HCT116 (cell line): Measurements from ENCODE around the gene GPANK1. TPM values are rescaled to one million over a fixed set of nuclear protein-coding genes. Genes with fewer than 3 reads are reported as not detected.

Experiments used
- ATAC-seq: fragments of 200-7000 bp; cut with Tn5 transposase; 2 replicates; pipeline ENCODE4 v1.9.1; 2020; ENCODE audit warnings: mild to moderate bottlenecking, moderate library complexity
- BruUV-seq: library from RNA; stranded (reverse); fragments of 400-500 nt; replicated peaks from 2 replicates; lab custom pipeline; 2021; lab: Mats Ljungman, UMichigan
- CTCF ChIA-PET: fragments of 300-600 bp; sonication (Branson Sonifier 250); formaldehyde crosslinking; loops from one replicate; lab custom pipeline; 2021; ENCODE audit warnings: antibody characterized with exemption; lab: Charles Lee
- POLR2A ChIA-PET: fragments of 300-600, 350-600 bp; sonication (Branson Sonifier 250); formaldehyde crosslinking; loops from one replicate; lab custom pipeline; 2021; ENCODE audit warnings: antibody characterized with exemption; lab: Charles Lee
- RAD21 ChIA-PET, 2 experiments: fragments of 300-600 bp; sonication (Branson Sonifier 250); formaldehyde crosslinking; loops; one replicate each; lab custom pipeline; 2023; ENCODE audit warnings: low total read pairs in 2 of 2; ENCODE audit not compliant: uncharacterized antibody in 2 of 2, unreplicated experiment in 2 of 2, low non-redundant PET in 1 of 2; lab: Charles Lee
- DNase-seq: peaks from one replicate; pipeline ENCODE4 v3.0.0-alpha.2; 2010; ENCODE audit warnings: low read depth, low spot score
- H2AFZ ChIP-seq: fragments of 200-600 bp; shearing (Covaris generic), sonication (generic); 2 replicates; pipeline ENCODE4 v1.6.1; 2017; ENCODE audit warnings: low read depth, mixed run types, mixed read lengths, antibody characterized with exemption, low read length; ENCODE audit not compliant: poor library complexity, severe bottlenecking
- H3K27ac ChIP-seq: 2 replicates; pipeline ENCODE4 v1.5.1; 2012; ENCODE audit warnings: low read depth, low read length
- H3K27me3 ChIP-seq: fragments of 200-600 bp; sonication (generic); 2 replicates; pipeline ENCODE4 v1.6.1; 2016; ENCODE audit warnings: mixed run types, low read length, mixed read lengths; ENCODE audit not compliant: insufficient read depth
- H3K36me3 ChIP-seq, 2 experiments: fragments of 200-500 bp in 1 of 2; fragments of 200-600 bp in 1 of 2; sonication (Bioruptor generic) in 1 of 2; sonication (generic) in 1 of 2; 2 replicates each; pipeline versions ENCODE4 v1.5.1 to v1.6.1; 2014 to 2016; ENCODE audit warnings: low read length in 2 of 2, inconsistent platforms in 1 of 2, mixed read lengths in 1 of 2, mixed run types in 1 of 2; ENCODE audit not compliant: insufficient read depth in 2 of 2, control insufficient read depth in 1 of 2
- H3K4me1 ChIP-seq, 2 experiments: fragments of 200-600 bp in 1 of 2; sonication (generic) in 1 of 2; 2 replicates each; pipeline versions ENCODE4 v1.5.1 to v1.6.1; 2012 to 2017; ENCODE audit warnings: low read length in 2 of 2, inconsistent platforms in 1 of 2, mild to moderate bottlenecking in 1 of 2, mixed read lengths in 1 of 2, mixed run types in 1 of 2, moderate library complexity in 1 of 2; ENCODE audit not compliant: insufficient read depth in 2 of 2, control insufficient read depth in 1 of 2
- H3K4me2 ChIP-seq: fragments of 200-600 bp; sonication (generic); 2 replicates; pipeline ENCODE4 v1.6.1; 2017; ENCODE audit warnings: mixed run types, low read length, mixed read lengths
- H3K4me3 ChIP-seq, 2 experiments: fragments of 200-600 bp in 1 of 2; sonication (generic) in 1 of 2; replicated peaks in 1 of 2; 2 replicates each; pipeline ENCODE4 v1.5.1; 2011 to 2016; ENCODE audit warnings: low read length in 2 of 2, control low read depth in 1 of 2, low read depth in 1 of 2, mild to moderate bottlenecking in 1 of 2, mixed read lengths in 1 of 2, mixed run types in 1 of 2
- H3K79me2 ChIP-seq: fragments of 200-600 bp; sonication (generic); 2 replicates; pipeline ENCODE4 v1.6.1; 2017; ENCODE audit warnings: mild to moderate bottlenecking, mixed run types, low read length, moderate library complexity, mixed read lengths; ENCODE audit not compliant: insufficient read depth
- H3K9ac ChIP-seq: fragments of 200-600 bp; sonication (generic); 2 replicates; pipeline ENCODE4 v1.6.1; 2016; ENCODE audit warnings: low read length, mixed read lengths
- H3K9me2 ChIP-seq: fragments of 200-600 bp; sonication (generic), shearing (Covaris generic); 2 replicates; pipeline ENCODE4 v1.6.1; 2017; ENCODE audit warnings: mixed run types, mild to moderate bottlenecking, moderate library complexity; ENCODE audit not compliant: insufficient read depth
- H3K9me3 ChIP-seq, 2 experiments: fragments of 200-500 bp in 1 of 2; fragments of 200-600 bp in 1 of 2; sonication (Bioruptor generic) in 1 of 2; sonication (generic) in 1 of 2; 2 replicates each; pipeline ENCODE4 v1.6.1; 2014 to 2017; ENCODE audit warnings: low read length in 2 of 2, mixed read lengths in 2 of 2, inconsistent platforms in 1 of 2, low read depth in 1 of 2, mild to moderate bottlenecking in 1 of 2, mixed run types in 1 of 2, moderate library complexity in 1 of 2; ENCODE audit not compliant: control insufficient read depth in 1 of 2, insufficient read depth in 1 of 2
- H4K20me1 ChIP-seq: fragments of 200-600 bp; sonication (generic), shearing (Covaris generic); 2 replicates; pipeline ENCODE4 v1.6.1; 2017; ENCODE audit warnings: mixed run types, mild to moderate bottlenecking, moderate library complexity; ENCODE audit not compliant: insufficient read depth
- CBX3 ChIP-seq: IDR thresholded peaks from 2 replicates; pipeline ENCODE4 v1.6.1; 2012; ENCODE audit warnings: low read depth
- CEBPB ChIP-seq: IDR thresholded peaks from 2 replicates; pipeline ENCODE4 v1.6.1; 2012; ENCODE audit warnings: low read depth
- CTCF ChIP-seq, 3 experiments: fragments of 200-600 bp in 1 of 3; sonication (generic) in 1 of 3; IDR thresholded peaks in 2 of 3; conservative IDR thresholded peaks in 1 of 3; 2 replicates each; pipeline ENCODE4 v1.5.1; 2012 to 2017; ENCODE audit warnings: low read depth in 2 of 3, low read length in 2 of 3, antibody characterized with exemption in 1 of 3, borderline replicate concordance in 1 of 3, control low read depth in 1 of 3, mild to moderate bottlenecking in 1 of 3, mixed read lengths in 1 of 3, mixed run types in 1 of 3, moderate library complexity in 1 of 3; ENCODE audit not compliant: insufficient read depth in 1 of 3
- EGR1 ChIP-seq: IDR thresholded peaks from 2 replicates; pipeline ENCODE4 v1.6.1; 2012; ENCODE audit warnings: low read depth
- ELF1 ChIP-seq: IDR thresholded peaks from 2 replicates; pipeline ENCODE4 v1.6.1; 2012; ENCODE audit warnings: low read depth, borderline replicate concordance
- EZH2 ChIP-seq: fragments of 200-600 bp; sonication (generic); IDR thresholded peaks from 2 replicates; pipeline ENCODE4 v1.6.1; 2017; ENCODE audit warnings: antibody characterized with exemption, mixed run types
- JUND ChIP-seq: IDR thresholded peaks from 2 replicates; pipeline ENCODE4 v1.6.1; 2012
- MAX ChIP-seq: IDR thresholded peaks from 2 replicates; pipeline ENCODE4 v1.6.1; 2012
- POLR2A ChIP-seq: IDR thresholded peaks from 2 replicates; pipeline ENCODE4 v1.7.0; 2011; ENCODE audit warnings: borderline replicate concordance; ENCODE audit not compliant: insufficient read depth, insufficient read length; ENCODE audit errors: extremely low read depth
- POLR2AphosphoS5 ChIP-seq: IDR thresholded peaks from 2 replicates; pipeline ENCODE4 v1.6.1; 2011; ENCODE audit warnings: mild to moderate bottlenecking, low read depth, low read length, moderate library complexity
- RAD21 ChIP-seq: IDR thresholded peaks from 2 replicates; pipeline ENCODE4 v1.6.1; 2012; ENCODE audit warnings: low read depth, mild to moderate bottlenecking
- REST ChIP-seq: IDR thresholded peaks from 2 replicates; pipeline ENCODE4 v1.6.1; 2012; ENCODE audit warnings: low read depth
- SIN3A ChIP-seq: IDR thresholded peaks from 2 replicates; pipeline ENCODE4 v1.6.1; 2012; ENCODE audit warnings: low read depth
- SP1 ChIP-seq: IDR thresholded peaks from 2 replicates; pipeline ENCODE4 v1.6.1; 2012; ENCODE audit warnings: low read depth
- TCF7L2 ChIP-seq: IDR thresholded peaks from 2 replicates; pipeline ENCODE4 v1.7.0; 2011; ENCODE audit warnings: borderline replicate concordance, inconsistent platforms; ENCODE audit not compliant: insufficient read depth, insufficient read length; ENCODE audit errors: extremely low read depth
- YY1 ChIP-seq: IDR thresholded peaks from 2 replicates; pipeline ENCODE4 v1.6.1; 2011; ENCODE audit warnings: low read length, low read depth, moderate library complexity, mild to moderate bottlenecking; ENCODE audit not compliant: insufficient replicate concordance; ENCODE audit errors: extremely low read depth
- ZBTB33 ChIP-seq: IDR thresholded peaks from 2 replicates; pipeline ENCODE4 v1.6.1; 2011; ENCODE audit warnings: mild to moderate bottlenecking, low read length, moderate library complexity; ENCODE audit not compliant: insufficient replicate concordance; ENCODE audit errors: extremely low read depth
- ZFX ChIP-seq: fragments of 450-650 bp; IDR thresholded peaks from 2 replicates; pipeline ENCODE4 v1.6.1; 2017
- ZNF274 ChIP-seq: fragments of 200-500 bp; sonication (Bioruptor generic); IDR thresholded peaks from 2 replicates; pipeline ENCODE4 v1.6.1; 2014; ENCODE audit warnings: mild to moderate bottlenecking, low read depth, low read length, inconsistent platforms
- intact Hi-C: fragments of 100-400 bp; cut with micrococcal nuclease; formaldehyde crosslinking; loops from 2 replicates; pipeline ENCODE4 v1.10.0; 2022
- total RNA-seq: library from RNA; stranded (reverse); gene quantifications from one replicate; pipeline ENCODE4 v1.2.1, GENCODE V29; 2021; ENCODE audit not compliant: unreplicated experiment

Gene GPANK1
- total RNA-seq, 1 experiment from 2014 or later, result 14.8 TPM

- Histone ChIP-seq H3K27me3 (no peaks in the 10 kb centered on the region), H3K4me1 (peaks cover 12 to 31% of the 10 kb centered on the region in 2 experiments)
These were observed 10.0 kb downstream of the GPANK1 start for GRCh38 chr6:31654574-31655348.

More at GRCh38 chr6:31654574-31655348, 10.0 kb downstream of the GPANK1 start:
- Histone ChIP-seq H3K36me3 (peaks cover 0 to under 1% of the 10 kb centered on the region in 2 experiments; a peak in 2 of 4 replicates), H3K4me2 (no peak overlapping the region), H3K9me2 (no peaks in the 10 kb centered on the region), H3K4me3 (no peak overlapping the region), H3K9me3 (no peaks in the 10 kb centered on the region), H3K79me2 (peaks cover 46% of the 10 kb centered on the region), H4K20me1 (no peaks in the 10 kb centered on the region), H3K27ac (no peak overlapping the region), H3K9ac (no peak overlapping the region), H2AFZ (no peak overlapping the region)
- no TSS peak for BruUV-seq
- no peak for ATAC-seq
- intact Hi-C loops, result no loop called here
- RAD21 ChIA-PET, result no interaction called here
- TF ChIP-seq ZBTB33, result no peak
- no peak for TF ChIP-seq REST
- TF ChIP-seq EGR1, result no peak
- TF ChIP-seq CTCF (IDR thresholded peaks at IDR 0.05 in 2 of 3, conservative IDR thresholded peaks at IDR 0.05 in 1 of 3; ENCODE audit: borderline replicate concordance in 1 of 3, insufficient read depth in 1 of 3, low read depth in 2 of 3, low read length in 2 of 3), result no peak
- TF ChIP-seq JUND, result no peak
- no peak for TF ChIP-seq POLR2A
- no peak for TF ChIP-seq RAD21
- no peak for TF ChIP-seq SIN3A
- TF ChIP-seq ZNF274, result no peak
- no peak for TF ChIP-seq SP1
- TF ChIP-seq CEBPB, result no peak
- no peak for TF ChIP-seq POLR2AphosphoS5
- TF ChIP-seq ZFX, result no peak
- no peak for TF ChIP-seq YY1
- no peak for TF ChIP-seq ELF1
- no peak for TF ChIP-seq MAX
- TF ChIP-seq EZH2, result no peak
- no peak for TF ChIP-seq CBX3
- TF ChIP-seq TCF7L2, result no peak
- POLR2A ChIA-PET, result interaction anchor here (0.7 to 3.1 kb wide), 2 partner anchors 10 to 177 kb away, joined by 5 to 16 read pairs; partner anchors contain the start of genes CSNK2B and GPANK1
- no peak for DNase-seq
- CTCF ChIA-PET, result interaction anchor here (1.0 kb wide), 1 partner anchor 136 kb away, joined by 3 read pairs; no protein-coding TSS in a partner anchor
